ENCODE results near the gene PFDN4. TPM values are rescaled to one million over a fixed set of nuclear protein-coding genes. Genes with fewer than 3 reads are reported as not detected.

PFDN4 gene
- polyA plus RNA-seq, 2 of the 4 experiments (the other 2 are of a cell fraction): 140 to 146 TPM

- WGBS (ENCODE audit: missing lambda C conversion rate): 86% methylated on average over 6 of the region's 6 CpGs
- Histone ChIP-seq H3K4me3 (no peak overlapping the region), H3K4me1 (peaks cover 10% of the 10 kb centered on the region), H3K27ac (peak overlapping the region in 1 of 2 experiments; percentile 34; a peak in 2 of 6 replicates), H3K9me3 (no peaks in the 10 kb centered on the region), H3K4me2 (no peak overlapping the region)
- DNase-seq (ENCODE audit: low read depth in 1 of 2, low spot score in 1 of 2) (no peak), FAIRE-seq (no peak), ATAC-seq (no peak)
- ChIA-PET CTCF (interaction anchor here (1.3 to 15.6 kb wide), 3 partner anchors 106 to 444 kb away, joined by 4 to 655 read pairs (median 10); no protein-coding TSS in a partner anchor), POLR2A (no interaction called here)
- no peak for TF ChIP-seq MYC (IDR thresholded peaks at IDR 0.05; ENCODE audit: borderline replicate concordance, low read length)
- no peak for TF ChIP-seq FOSB (CRISPR knock-in tag; IDR thresholded peaks at IDR 0.05)
- TF ChIP-seq REST (IDR thresholded peaks at IDR 0.05): no peak
- TF ChIP-seq ZC3H11A (IDR thresholded peaks at IDR 0.05): no peak
- TF ChIP-seq MAFK (IDR thresholded peaks at IDR 0.05; ENCODE audit: partially characterized antibody): no peak
- TF ChIP-seq, protein P1, sequence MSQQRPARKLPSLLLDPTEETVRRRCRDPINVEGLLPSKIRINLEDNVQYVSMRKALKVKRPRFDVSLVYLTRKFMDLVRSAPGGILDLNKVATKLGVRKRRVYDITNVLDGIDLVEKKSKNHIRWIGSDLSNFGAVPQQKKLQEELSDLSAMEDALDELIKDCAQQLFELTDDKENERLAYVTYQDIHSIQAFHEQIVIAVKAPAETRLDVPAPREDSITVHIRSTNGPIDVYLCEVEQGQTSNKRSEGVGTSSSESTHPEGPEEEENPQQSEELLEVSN (IDR thresholded peaks at IDR 0.05; ENCODE audit: borderline replicate concordance, low read depth): no peak
- TF ChIP-seq ZFP36 (IDR thresholded peaks at IDR 0.05; ENCODE audit: borderline replicate concordance, partially characterized antibody): no peak
- TF ChIP-seq HEYL (CRISPR knock-in tag; IDR thresholded peaks at IDR 0.05): no peak
- TF ChIP-seq NPAS2 (CRISPR knock-in tag; IDR thresholded peaks at IDR 0.05; ENCODE audit: borderline replicate concordance): no peak
- TF ChIP-seq JUNB (IDR thresholded peaks at IDR 0.05): no peak
- TF ChIP-seq JUN (IDR thresholded peaks at IDR 0.05): no peak
- TF ChIP-seq, protein P2, sequence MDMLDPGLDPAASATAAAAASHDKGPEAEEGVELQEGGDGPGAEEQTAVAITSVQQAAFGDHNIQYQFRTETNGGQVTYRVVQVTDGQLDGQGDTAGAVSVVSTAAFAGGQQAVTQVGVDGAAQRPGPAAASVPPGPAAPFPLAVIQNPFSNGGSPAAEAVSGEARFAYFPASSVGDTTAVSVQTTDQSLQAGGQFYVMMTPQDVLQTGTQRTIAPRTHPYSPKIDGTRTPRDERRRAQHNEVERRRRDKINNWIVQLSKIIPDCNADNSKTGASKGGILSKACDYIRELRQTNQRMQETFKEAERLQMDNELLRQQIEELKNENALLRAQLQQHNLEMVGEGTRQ (IDR thresholded peaks at IDR 0.05): no peak
- no peak for TF ChIP-seq PBX3 (IDR thresholded peaks at IDR 0.05)
These were observed 3.8 kb upstream of the PFDN4 start for GRCh38 chr20:54204063-54204462.

DNA sequence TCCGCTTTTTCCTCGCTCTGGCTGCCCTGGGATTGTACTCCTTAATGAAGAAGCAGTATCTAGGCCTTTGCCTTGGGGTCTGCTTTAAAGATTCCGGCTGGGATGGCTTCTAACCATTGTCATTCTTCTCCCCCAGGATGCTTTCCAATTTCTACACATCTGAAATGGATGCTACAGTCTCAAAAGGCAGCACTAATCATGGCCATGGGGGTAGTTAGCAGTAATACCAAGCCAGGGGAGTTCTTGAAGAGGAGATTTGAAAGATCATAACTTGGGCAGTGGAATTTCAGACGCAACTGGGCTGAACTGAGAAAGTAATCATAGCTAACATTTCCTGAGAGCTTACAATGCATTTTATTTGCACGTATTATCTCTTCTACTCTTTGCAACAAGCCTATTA, 3.4 kb upstream of the PFDN4 start:
- FAIRE-seq (no peak), ATAC-seq (no peak), DNase-seq (ENCODE audit: low read depth in 1 of 2, low spot score in 1 of 2) (no peak)
- POLR2A ChIA-PET: no interaction called here
- 92% methylated on average over 5 of the region's 5 CpGs for WGBS (ENCODE audit: missing lambda C conversion rate)
- peak overlapping the region in 1 of 2 experiments; percentile 34; a peak in 2 of 6 replicates for H3K27ac ChIP-seq
- CTCF ChIA-PET: interaction anchor here (3.6 to 15.6 kb wide), 2 partner anchors 106 to 443 kb away, joined by 10 to 655 read pairs; no protein-coding TSS in a partner anchor
- H3K4me1 ChIP-seq: peaks cover 10% of the 10 kb centered on the region
- H3K9me3 ChIP-seq: no peaks in the 10 kb centered on the region
- H3K4me3 ChIP-seq: no peak overlapping the region
- TF ChIP-seq EHMT2 (IDR thresholded peaks at IDR 0.05; ENCODE audit: low read depth): no peak
- no peak for TF ChIP-seq JUN (IDR thresholded peaks at IDR 0.05)
- no peak for TF ChIP-seq GATA3 (IDR thresholded peaks at IDR 0.05; ENCODE audit: borderline replicate concordance)
- TF ChIP-seq SREBF2 (IDR thresholded peaks at IDR 0.05): no peak
- TF ChIP-seq KDM5A (IDR thresholded peaks at IDR 0.05): no peak
- H3K4me2 ChIP-seq: no peak overlapping the region

DNA sequence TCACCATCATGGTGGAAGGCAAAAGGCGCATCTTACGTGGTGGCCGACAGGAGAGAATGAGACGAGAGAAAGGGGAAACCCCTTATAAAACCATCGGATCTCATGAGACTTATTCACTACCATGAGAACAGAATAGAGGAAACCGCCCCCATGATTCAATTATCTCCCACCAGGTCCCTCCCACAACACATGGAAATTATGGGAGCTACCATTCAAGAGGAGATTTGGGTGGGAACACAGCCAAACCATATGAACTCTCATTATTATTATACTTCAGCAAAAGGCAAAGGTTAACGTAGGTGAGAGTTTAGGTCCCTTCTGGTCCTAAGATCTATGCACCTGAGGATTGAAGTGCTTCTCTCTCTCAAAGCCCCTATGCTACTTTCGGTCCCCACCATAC, 2.4 kb upstream of the PFDN4 start:
- no peaks in the 10 kb centered on the region for H3K9me3 ChIP-seq
- no peak overlapping the region for H3K27ac ChIP-seq
- H3K4me2 ChIP-seq: no peak overlapping the region
- H3K4me3 ChIP-seq: no peak overlapping the region
- H3K4me1 ChIP-seq: peaks cover 13% of the 10 kb centered on the region
- POLR2A ChIA-PET: no interaction called here
- ATAC-seq: no peak
- CTCF ChIA-PET: interaction anchor here (0.6 to 15.6 kb wide), 6 partner anchors 55 to 442 kb away, joined by 3 to 655 read pairs (median 3); no protein-coding TSS in a partner anchor
- FAIRE-seq: no peak
- no peak for DNase-seq (ENCODE audit: low read depth in 1 of 2, low spot score in 1 of 2)
- 89% methylated on average over 8 of the region's 8 CpGs for WGBS (ENCODE audit: missing lambda C conversion rate)
- TF ChIP-seq KDM5A (IDR thresholded peaks at IDR 0.05) (no peak), HOXB5 (CRISPR knock-in tag; IDR thresholded peaks at IDR 0.05) (no peak), HEYL (CRISPR knock-in tag; IDR thresholded peaks at IDR 0.05) (no peak), RNF2 (IDR thresholded peaks at IDR 0.05; ENCODE audit: borderline replicate concordance, low read depth) (no peak), TFCP2L1 (CRISPR knock-in tag; IDR thresholded peaks at IDR 0.05) (no peak), HOXB13 (CRISPR knock-in tag; IDR thresholded peaks at IDR 0.05; ENCODE audit: low read depth) (no peak), POLR2A (IDR thresholded peaks at IDR 0.05; ENCODE audit: low read length) (no peak), EP300 (IDR thresholded peaks at IDR 0.05) (no peak), ATOH8 (CRISPR knock-in tag; IDR thresholded peaks at IDR 0.05; ENCODE audit: low read depth) (no peak), CEBPB (IDR thresholded peaks at IDR 0.05) (no peak), ZSCAN20 (CRISPR knock-in tag; IDR thresholded peaks at IDR 0.05) (no peak), ZFP36 (IDR thresholded peaks at IDR 0.05; ENCODE audit: borderline replicate concordance, partially characterized antibody) (no peak)
- TF ChIP-seq, protein P3, sequence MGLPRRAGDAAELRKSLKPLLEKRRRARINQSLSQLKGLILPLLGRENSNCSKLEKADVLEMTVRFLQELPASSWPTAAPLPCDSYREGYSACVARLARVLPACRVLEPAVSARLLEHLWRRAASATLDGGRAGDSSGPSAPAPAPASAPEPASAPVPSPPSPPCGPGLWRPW (IDR thresholded peaks at IDR 0.05): no peak

Measured in A549 (cell line).